GM21786 (cell line): ENCODE measurements around the gene UST.
"Not testable (repeated sequence)": the region's sequence is repeated elsewhere in the genome, so short reads cannot be mapped to it uniquely, and the experiment has no call there.

Experiments
- ATAC-seq: cut with Tn5 transposase; IDR thresholded peaks from one replicate; pipeline ENCODE4 v1.9.1; 2021; ENCODE audit not compliant: unreplicated experiment

The UST gene

GRCh38 chr6:148831531-148831930 lies 84.7 kb downstream of the UST start:
- no peak for ATAC-seq

- ATAC-seq, result no peak
Measured at GRCh38 chr6:148835920-148836441, 89.2 kb downstream of the UST start.

- no peak for ATAC-seq
Measured at GRCh38 chr6:148836751-148837150, 89.9 kb downstream of the UST start.

GRCh38 chr6:148837941-148838340 lies 91.1 kb downstream of the UST start:
- ATAC-seq, result no peak

- ATAC-seq, result no peak
Measured at GRCh38 chr6:148839044-148839443, 92.2 kb downstream of the UST start.

GRCh38 chr6:148840256-148840655 lies 93.4 kb downstream of the UST start:
- no peak for ATAC-seq

- no peak for ATAC-seq
Measured at GRCh38 chr6:148842296-148843019, 95.6 kb downstream of the UST start.

GRCh38 chr6:148845464-148845863 lies 98.6 kb downstream of the UST start:
- ATAC-seq, result no peak

- ATAC-seq, result no peak
Measured at GRCh38 chr6:148846778-148847761, 100.2 kb downstream of the UST start.

- no peak for ATAC-seq
Measured at GRCh38 chr6:148848915-148849314, 102.1 kb downstream of the UST start.

GRCh38 chr6:148849449-148849848 lies 102.6 kb downstream of the UST start:
- ATAC-seq, result not testable (repeated sequence)

- no peak for ATAC-seq
Measured at GRCh38 chr6:148850964-148851363, 104.1 kb downstream of the UST start.

GRCh38 chr6:148851683-148852556 lies 105.1 kb downstream of the UST start:
- ATAC-seq, result no peak

- no peak for ATAC-seq
Measured at GRCh38 chr6:148852688-148853087, 105.9 kb downstream of the UST start.

GRCh38 chr6:148853113-148853512 lies 106.3 kb downstream of the UST start:
- not testable (repeated sequence) for ATAC-seq

- ATAC-seq, result no peak
Measured at GRCh38 chr6:148854096-148854495, 107.3 kb downstream of the UST start.

GRCh38 chr6:148854992-148855391 lies 108.2 kb downstream of the UST start:
- ATAC-seq, result no peak

GRCh38 chr6:148855744-148856143 lies 108.9 kb downstream of the UST start:
- no peak for ATAC-seq

- ATAC-seq, result no peak
Measured at GRCh38 chr6:148857798-148858390, 111.1 kb downstream of the UST start.

GRCh38 chr6:148864132-148864531 lies 117.3 kb downstream of the UST start:
- not testable (repeated sequence) for ATAC-seq
